GM13977 (cell line): Measurements from ENCODE around the gene OTUD7B.
"Not testable (repeated sequence)": the region's sequence is repeated elsewhere in the genome, so short reads cannot be mapped to it uniquely, and the experiment has no call there.

Source experiments
- DNase-seq: peaks from one replicate; pipeline ENCODE4 v3.0.0; 2012; ENCODE audit warnings: low spot score
- CTCF ChIP-seq: IDR thresholded peaks from 2 replicates; pipeline ENCODE4 v1.5.1; 2012; ENCODE audit warnings: mild to moderate bottlenecking, control low read depth; ENCODE audit not compliant: insufficient read depth; ENCODE audit errors: extremely low read depth, missing control alignments
- in situ Hi-C: fragments of 300-500 bp; cut with MboI; formaldehyde crosslinking; loops from one replicate; pipeline ENCODE4 v1.12.0; 2022; ENCODE audit warnings: low sequenced_read_pairs, low pct_unique_long_range_greater_than_20kb, mixed read lengths, inconsistent platforms; ENCODE audit not compliant: unreplicated experiment

OTUD7B gene

GRCh38 chr1:149966405-149966804 is 44.1 kb downstream of the OTUD7B start:
- in situ Hi-C loops: loop anchor here (10.0 kb wide), 2 partner anchors 78 to 208 kb away; no protein-coding TSS in a partner anchor
- TF ChIP-seq CTCF: no peak

GRCh38 chr1:149965440-149965839 is 45.1 kb downstream of the OTUD7B start:
- DNase-seq: no peak
- no peak for TF ChIP-seq CTCF
- in situ Hi-C loops: loop anchor here (10.0 kb wide), 2 partner anchors 79 to 209 kb away; no protein-coding TSS in a partner anchor

More at GRCh38 chr1:149966405-149966804, 44.1 kb downstream of the OTUD7B start:
- DNase-seq: no peak

GRCh38 chr1:149963358-149963757 is 47.2 kb downstream of the OTUD7B start:
- in situ Hi-C loops: loop anchor here (10.0 kb wide), 2 partner anchors 81 to 211 kb away; no protein-coding TSS in a partner anchor
- no peak for DNase-seq
- TF ChIP-seq CTCF: no peak

DNA sequence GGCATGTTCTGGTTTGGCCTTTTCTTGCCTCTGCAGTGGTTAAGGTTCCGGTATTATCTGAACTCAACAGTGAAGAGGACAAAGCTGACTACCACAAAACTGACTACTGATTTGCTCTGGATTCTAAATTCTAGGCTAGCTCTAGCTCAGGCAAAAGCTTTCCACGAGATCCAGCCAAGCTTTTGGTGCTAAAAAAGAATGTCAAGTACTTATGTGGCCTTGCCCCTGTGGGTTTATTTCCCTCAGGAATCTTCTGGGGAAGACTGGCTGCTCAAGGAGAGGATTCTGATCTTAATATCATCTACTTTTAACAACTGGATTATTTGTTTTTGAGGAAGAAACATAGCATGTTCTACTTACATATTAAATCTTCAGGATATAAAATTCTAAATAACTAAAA is 47.8 kb downstream of the OTUD7B start:
- no peak for TF ChIP-seq CTCF
- DNase-seq: no peak
- in situ Hi-C loops: loop anchor here (10.0 kb wide), 2 partner anchors 82 to 212 kb away; no protein-coding TSS in a partner anchor

DNA sequence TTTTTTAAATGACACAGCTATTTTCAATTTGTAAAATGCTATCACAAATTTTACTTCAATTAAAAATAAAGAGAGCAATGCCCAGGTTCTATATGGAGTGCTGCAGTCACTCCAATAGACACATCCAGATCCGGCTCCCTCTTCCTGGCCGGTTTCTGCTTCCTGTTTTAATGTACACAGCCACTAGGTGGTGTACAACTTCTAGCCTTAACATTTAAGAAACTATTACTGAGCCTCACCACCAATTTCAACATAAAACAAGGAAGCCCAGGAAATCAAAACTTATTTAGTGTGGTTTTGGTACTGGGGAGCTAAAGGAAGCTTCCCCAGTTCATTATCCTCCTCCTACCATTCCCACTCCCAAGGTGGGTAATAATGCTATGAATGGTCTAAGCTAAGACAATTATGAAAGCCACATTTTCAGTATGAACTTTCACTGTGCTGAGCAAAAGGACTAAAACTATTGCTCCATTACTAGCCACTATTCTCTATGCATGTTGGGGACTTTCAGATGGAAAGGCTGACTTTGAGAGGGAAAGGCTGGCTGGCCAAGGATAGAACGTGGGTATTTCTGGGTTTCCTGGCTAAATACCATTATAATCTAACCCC is 48.4 kb downstream of the OTUD7B start:
- peak; percentile 59 for DNase-seq
- TF ChIP-seq CTCF: peak; percentile 80
- in situ Hi-C loops: loop anchor here (10.0 kb wide), 2 partner anchors 83 to 213 kb away; no protein-coding TSS in a partner anchor

GRCh38 chr1:149957548-149957947 is 53.0 kb downstream of the OTUD7B start:
- in situ Hi-C loops, DNase-seq: not testable (repeated sequence)

DNA sequence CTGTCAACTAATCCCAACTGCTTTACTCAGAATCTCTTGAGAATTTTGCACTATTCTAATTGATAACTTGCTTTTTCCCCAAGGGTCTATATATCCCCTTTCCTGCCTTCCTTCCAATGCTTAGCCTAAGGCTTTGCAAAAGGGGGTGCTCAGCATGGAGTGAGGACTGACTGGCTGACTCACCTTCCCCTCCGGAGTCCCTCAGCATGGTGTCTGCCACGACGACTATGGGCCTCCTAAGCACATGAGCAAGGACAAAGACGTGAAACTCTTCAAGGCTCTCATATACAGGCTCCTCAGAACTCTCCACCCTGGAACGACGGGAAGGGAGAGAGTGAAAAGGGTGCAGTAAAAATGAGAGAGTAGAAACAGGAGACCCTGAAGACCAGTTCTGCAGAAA is 60.6 kb downstream of the OTUD7B start:
- in situ Hi-C loops: no loop called here
- no peak for DNase-seq
- no peak for TF ChIP-seq CTCF
